HuH-7 (cell line): ENCODE data around the gene LPP.

ENCODE experiments used
- DNase-seq: peaks from one replicate; pipeline ENCODE4 v3.0.0; 2011; ENCODE audit warnings: low spot score

Gene LPP

DNA sequence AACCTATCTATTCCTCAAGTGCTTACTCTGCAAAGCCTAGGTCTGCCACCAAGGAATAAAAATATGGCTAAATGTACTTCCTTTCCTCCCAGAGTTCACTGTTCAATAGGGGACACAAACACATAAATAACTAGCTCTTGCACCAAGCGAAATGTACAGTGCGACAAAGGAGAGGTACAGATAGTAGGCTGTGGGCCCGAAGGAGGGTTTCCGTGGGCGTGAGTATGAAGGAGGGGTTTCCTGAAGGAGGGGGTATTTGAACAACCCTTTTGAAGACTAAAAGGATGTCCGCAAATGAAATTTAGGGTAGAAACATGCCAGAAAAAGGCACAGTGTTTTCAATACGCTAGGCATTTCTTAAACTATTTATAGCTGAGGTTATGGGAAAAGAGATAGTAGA lies 207.9 kb downstream of the LPP start:
- DNase-seq = no peak

DNA sequence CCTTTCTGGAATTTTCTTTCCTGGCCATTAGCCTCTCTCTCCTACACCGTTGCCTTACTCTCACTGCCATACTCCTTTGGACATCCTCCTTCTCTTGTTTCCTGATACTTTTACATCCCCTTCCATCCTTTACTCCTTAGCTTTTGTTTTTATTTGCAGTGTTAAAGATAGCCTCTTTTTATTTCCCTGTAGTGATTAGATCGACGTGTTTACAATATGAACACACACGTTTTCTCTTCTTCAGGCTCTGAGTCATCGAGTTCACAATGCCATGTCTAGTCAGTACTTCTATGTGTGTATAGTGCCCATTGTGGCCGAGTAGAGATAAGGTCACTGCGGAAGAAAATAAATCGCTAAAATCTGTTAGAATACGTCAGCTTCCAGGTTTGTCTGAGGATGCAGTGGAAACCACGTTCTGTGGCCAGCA lies 208.5 kb downstream of the LPP start:
- DNase-seq = peak; percentile 48

GRCh38 chr3:188365184-188365583 lies 211.2 kb downstream of the LPP start:
- no peak for DNase-seq

- no peak for DNase-seq
These were observed 212.2 kb downstream of the LPP start for GRCh38 chr3:188365988-188366698.

- DNase-seq = no peak
These were observed 213.7 kb downstream of the LPP start for GRCh38 chr3:188367678-188368077.

- DNase-seq = no peak
These were observed 215.6 kb downstream of the LPP start for GRCh38 chr3:188369526-188369925.

DNA sequence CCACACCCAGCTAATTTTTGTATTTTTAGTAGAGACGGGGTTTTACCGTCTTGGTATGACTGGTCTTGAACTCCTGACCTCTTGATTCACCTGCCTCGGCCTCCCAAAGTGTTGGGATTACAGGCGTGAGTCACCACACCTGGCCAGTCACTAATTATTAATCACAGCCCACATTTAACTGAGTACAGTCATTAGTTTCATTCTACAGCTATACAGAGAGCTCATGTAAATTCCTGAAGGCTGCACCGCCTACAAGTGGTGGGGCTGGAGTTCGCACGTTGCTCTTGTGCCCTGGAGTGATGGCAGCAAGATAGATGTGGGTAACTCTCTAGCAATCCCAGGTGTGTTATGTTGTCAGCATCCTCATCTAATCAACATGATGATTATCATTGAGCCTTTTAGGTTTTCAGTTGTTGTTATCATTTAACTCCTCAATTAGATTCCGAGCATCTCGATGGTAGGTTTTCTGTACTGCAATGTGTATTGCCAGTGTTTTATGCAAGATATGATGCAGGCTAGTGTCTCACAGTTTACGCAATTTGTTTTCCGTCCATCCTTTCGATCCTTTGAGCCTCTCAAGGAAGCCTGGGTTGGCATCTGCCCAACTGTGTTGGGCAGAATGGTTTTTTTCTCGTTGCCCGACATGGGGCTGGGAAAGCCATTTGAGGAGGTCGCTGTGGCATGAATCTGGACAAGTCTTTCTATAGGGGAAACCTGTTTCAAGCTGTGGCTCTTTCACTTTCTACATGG lies 216.3 kb downstream of the LPP start:
- DNase-seq = no peak

DNA sequence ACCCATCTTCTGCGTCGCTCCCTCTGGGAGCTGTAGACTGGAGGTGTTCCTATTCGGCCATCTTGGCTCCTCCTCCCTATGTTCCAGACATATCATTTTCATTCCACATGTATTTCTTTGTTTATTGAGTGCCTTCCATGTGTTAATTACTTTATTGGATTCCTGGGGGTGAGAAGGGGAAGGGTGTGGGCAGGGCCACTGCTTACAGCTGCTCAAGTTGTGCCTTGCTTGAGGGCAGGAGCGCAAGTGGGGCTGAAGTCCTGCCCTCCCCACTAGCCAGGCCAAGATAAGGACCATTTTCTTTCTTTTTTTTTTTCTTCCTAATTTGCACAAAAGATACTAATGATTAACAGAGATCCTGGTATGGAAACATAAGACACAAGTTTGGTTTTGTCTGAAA lies 224.8 kb downstream of the LPP start:
- DNase-seq = no peak

GRCh38 chr3:188380252-188380651 lies 226.3 kb downstream of the LPP start:
- no peak for DNase-seq

DNA sequence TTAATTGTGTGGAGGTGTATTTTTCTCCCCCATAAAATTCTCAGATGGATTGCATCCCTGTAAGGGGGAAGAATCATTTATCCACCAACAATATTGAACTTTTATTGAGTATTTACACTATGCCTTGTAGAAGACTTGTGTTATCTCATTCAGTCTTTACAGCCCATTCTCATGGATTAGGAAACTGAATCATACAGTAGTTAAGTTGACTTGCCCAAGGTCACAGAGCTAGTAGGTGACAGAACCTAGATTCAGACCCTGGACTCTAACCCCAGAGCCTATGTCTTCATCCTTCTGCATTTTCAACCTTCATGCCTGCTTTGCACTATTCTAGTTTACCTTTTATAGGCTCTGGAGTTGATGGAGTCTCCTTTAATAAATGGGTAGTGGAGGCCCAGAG lies 226.8 kb downstream of the LPP start:
- DNase-seq = no peak

DNA sequence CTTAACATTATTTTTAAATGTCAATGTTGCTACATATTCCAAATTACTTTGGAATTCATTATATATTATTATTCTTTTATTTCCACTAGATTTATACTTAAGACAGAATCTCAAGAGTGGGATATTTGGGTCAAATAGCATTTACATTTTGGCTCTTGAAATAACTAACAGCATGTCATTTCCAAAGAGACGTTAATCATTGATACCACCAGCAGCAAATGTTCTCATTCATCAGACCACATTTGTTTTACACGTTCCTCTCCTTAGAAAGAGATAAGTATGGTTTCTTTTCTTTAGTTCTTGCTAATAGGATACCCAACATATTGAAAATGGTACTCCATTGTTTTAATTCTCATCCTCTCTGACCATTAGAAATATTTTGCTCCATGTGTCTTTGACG lies 229.8 kb downstream of the LPP start:
- no peak for DNase-seq

DNA sequence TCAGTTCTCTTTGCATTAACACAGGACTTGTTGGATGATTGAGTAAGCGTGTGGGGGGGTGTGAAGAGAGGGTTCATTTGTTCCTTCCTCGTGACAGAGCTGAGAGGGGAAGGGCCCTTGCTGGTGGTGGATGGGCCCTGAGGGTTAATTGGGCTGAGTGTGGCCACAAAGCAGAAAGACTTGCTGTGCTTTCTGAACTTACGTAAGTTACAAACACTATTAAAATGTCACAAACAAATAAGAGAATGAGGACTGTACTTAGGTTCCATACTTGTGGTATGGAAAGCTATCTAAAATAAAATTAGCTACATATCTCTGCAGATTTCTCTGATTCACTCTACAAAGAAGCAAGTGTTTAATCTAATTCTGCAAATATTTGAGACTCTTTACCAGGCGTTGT lies 231.3 kb downstream of the LPP start:
- no peak for DNase-seq

DNA sequence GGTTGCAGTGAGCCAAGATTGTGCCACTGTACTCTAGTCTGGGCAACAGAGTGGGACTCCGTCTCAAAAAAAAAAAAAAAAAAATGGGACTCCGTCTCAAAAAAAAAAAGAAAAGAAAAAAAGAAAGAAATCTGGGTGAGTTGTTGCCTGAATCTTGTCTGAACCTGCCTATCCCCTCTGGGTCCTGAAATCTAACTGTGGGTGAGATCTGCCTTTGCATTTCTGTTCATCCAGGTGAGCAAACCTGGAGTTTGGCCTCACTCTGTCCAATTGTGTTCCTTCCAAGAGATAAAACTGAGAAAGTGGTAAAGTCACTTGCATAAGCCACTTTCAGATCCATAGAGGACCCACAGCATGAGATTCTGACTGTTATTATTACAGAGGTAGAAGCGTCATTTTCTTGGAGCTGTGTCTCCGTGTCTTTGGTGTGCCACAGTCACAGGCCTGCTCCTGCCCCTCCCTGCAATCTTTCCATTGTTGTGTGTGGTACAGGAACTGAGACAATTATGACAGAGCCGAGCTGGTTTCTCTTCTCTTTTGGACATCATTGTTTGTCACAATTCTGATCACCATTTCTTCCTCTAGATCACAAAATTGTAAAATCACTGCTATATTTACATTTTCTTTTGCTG lies 235.9 kb downstream of the LPP start:
- no peak for DNase-seq

GRCh38 chr3:188390343-188390718 lies 236.4 kb downstream of the LPP start:
- no peak for DNase-seq

- no peak for DNase-seq
These were observed 237.0 kb downstream of the LPP start for GRCh38 chr3:188390775-188391443.

- DNase-seq = no peak
These were observed 237.6 kb downstream of the LPP start for GRCh38 chr3:188391592-188391991.

- no peak for DNase-seq
These were observed 238.1 kb downstream of the LPP start for GRCh38 chr3:188392076-188392475.

DNA sequence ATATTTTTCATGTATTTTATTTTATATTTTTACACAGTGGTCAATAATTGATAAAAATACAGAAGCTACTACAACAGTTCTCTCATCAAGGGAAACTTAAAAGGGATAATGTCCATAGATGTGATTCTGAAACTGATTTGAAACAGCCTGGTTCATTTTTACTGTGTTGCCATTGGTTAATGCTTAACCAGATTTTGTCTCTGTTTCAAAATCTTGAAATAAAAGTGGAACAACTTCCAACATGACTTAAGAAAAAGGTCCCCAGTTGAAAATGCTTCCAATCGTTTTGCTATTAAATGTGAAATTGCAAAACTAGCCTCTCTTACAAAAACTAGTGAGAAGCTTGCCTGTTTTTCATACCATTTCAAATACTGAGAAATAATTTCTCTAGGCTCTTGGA lies 240.7 kb downstream of the LPP start:
- DNase-seq = no peak

GRCh38 chr3:188396251-188396650 lies 242.3 kb downstream of the LPP start:
- no peak for DNase-seq

GRCh38 chr3:188396900-188397299 lies 242.9 kb downstream of the LPP start:
- no peak for DNase-seq

DNA sequence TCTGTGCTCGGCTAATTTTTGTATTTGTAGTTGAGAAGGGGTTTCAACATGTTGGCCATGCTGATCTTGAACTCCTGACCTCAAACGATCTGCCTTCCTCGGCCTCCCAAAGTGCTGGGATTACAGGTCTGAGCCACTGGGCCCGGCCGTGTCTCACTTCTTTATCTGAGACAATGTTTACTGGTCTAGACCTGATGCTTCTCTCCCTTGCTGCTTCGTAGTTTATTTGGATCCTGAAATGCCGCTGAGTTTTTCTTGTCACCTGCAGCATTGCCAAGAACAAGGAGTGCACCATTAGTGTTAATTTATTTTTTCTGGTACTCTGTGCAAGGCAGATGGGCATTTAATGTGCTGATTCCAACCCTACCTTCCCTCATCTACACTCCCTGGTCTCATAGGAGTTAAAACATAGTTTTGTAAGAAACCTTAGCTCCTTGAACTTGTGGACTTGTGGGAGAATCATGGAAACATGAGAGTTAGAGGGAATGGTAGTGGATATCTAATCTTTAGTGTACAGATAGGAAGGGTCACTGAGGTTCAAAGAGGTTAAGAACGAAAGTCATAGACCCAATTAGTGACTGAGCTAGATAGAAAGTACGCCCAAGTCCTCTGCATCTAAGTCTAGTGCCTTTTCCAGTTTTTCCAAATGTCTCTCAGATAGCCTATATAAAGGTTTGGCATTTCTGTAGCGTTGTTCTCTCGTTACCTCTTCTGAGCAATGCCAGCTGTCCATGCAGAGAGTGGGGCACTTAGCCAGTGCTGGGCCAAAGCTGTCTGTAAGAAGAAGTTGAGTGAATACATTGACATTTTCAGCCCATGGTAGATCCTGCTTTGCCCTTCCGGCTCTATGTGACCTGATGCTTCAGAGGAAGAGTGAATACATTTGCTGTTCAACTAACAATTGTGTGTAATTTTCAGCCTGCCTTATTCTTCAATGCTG lies 244.1 kb downstream of the LPP start:
- DNase-seq = no peak
